HepG2 (cell line): ENCODE data around the gene DNAAF3. TPM values are rescaled to one million over a fixed set of nuclear protein-coding genes. Genes with fewer than 3 reads are reported as not detected.
A peak's percentile ranks its signal among the peaks of the same experiment; 100 is the strongest.

Experiments used
- ATAD3A ChIP-seq: sonication (generic); formaldehyde crosslinking; IDR thresholded peaks from 2 replicates; pipeline ENCODE4 v1.4.0; 2020; ENCODE audit warnings: missing genetic modification reagents
- BRCA1 ChIP-seq: sonication (generic); formaldehyde crosslinking; IDR thresholded peaks from 2 replicates; pipeline ENCODE4 v1.4.0; 2020; ENCODE audit warnings: missing genetic modification reagents
- ESRRA ChIP-seq: sonication (generic); formaldehyde crosslinking; IDR thresholded peaks from 2 replicates; pipeline ENCODE4 v1.5.1; 2020; ENCODE audit warnings: mild to moderate bottlenecking, low read depth, missing genetic modification reagents
- FOSL2 ChIP-seq: sonication (generic); formaldehyde crosslinking; IDR thresholded peaks from 2 replicates; pipeline ENCODE4 v1.4.0; 2020; ENCODE audit warnings: missing genetic modification reagents
- ZBTB33 ChIP-seq: sonication (generic); formaldehyde crosslinking; IDR thresholded peaks from 2 replicates; pipeline ENCODE4 v1.4.0; 2020; ENCODE audit warnings: missing genetic modification reagents
- ZBTB7B ChIP-seq: sonication (generic); formaldehyde crosslinking; IDR thresholded peaks from 2 replicates; pipeline ENCODE4 v1.4.0; 2020; ENCODE audit warnings: missing genetic modification reagents
- ZHX1 ChIP-seq: sonication (generic); formaldehyde crosslinking; IDR thresholded peaks from 2 replicates; pipeline ENCODE4 v1.8.1; 2022; ENCODE audit warnings: low read depth, mild to moderate bottlenecking, missing genetic modification reagents
- ZMYM2 ChIP-seq: sonication (generic); formaldehyde crosslinking; IDR thresholded peaks from 2 replicates; pipeline ENCODE4 v1.8.0; 2022; ENCODE audit warnings: mild to moderate bottlenecking, missing genetic modification reagents
- ZNF24 ChIP-seq: fragments of 450-650 bp; IDR thresholded peaks from 2 replicates; pipeline ENCODE4 v1.6.1; 2017; ENCODE audit warnings: antibody characterized with exemption, mild to moderate bottlenecking
- ZNF580 ChIP-seq: IDR thresholded peaks from 2 replicates; pipeline ENCODE4 v1.6.1; 2016; ENCODE audit warnings: low read depth, borderline replicate concordance
- ZNF740 ChIP-seq: sonication (generic); formaldehyde crosslinking; IDR thresholded peaks from 2 replicates; pipeline ENCODE4 v1.4.0; 2020; ENCODE audit warnings: missing genetic modification reagents
- ZSCAN22 ChIP-seq: sonication (generic); formaldehyde crosslinking; IDR thresholded peaks from 2 replicates; pipeline ENCODE4 v1.4.0; 2020; ENCODE audit warnings: mild to moderate bottlenecking, missing genetic modification reagents
- polyA plus RNA-seq, 8 experiments: library from polyadenylated mRNA; depleted of rRNA in 3 of 8; stranded (reverse) in 7 of 8; unstranded in 1 of 8; fragments of >200 nt; fragmentation: Illumina TruSeq in 4 of 8; extraction: Trizol in 4 of 8; gene quantifications; 2 replicates each; pipeline versions ENCODE4 v1.2.1 to v1.2.3, GENCODE V29; 2011 to 2016; ENCODE audit warnings: low read depth in 4 of 8, missing spikeins in 1 of 8, mixed read lengths in 1 of 8; ENCODE audit not compliant: insufficient read depth in 1 of 8
- total RNA-seq, 5 experiments: library from RNA; depleted of rRNA; stranded (reverse); fragments of >200 nt; fragmentation: Illumina TruSeq; extraction: Trizol; gene quantifications; 2 replicates each; pipeline ENCODE4 v1.2.3, GENCODE V29; 2016; ENCODE audit warnings: low read depth in 1 of 5
- TF ChIP-seq, protein P1 (sequence below): IDR thresholded peaks from 2 replicates; pipeline ENCODE4 v1.6.1; 2016
- TF ChIP-seq, protein P2 (sequence below): sonication (generic); formaldehyde crosslinking; IDR thresholded peaks from 2 replicates; pipeline ENCODE4 v1.9.0; 2021; ENCODE audit warnings: missing genetic modification reagents, borderline replicate concordance
- TF ChIP-seq, protein P3 (sequence below), 2 experiments: sonication (generic) in 1 of 2; formaldehyde crosslinking in 1 of 2; IDR thresholded peaks; 2 replicates each; pipeline versions ENCODE4 v1.4.0 to v1.6.1; 2018 to 2020; ENCODE audit warnings: missing genetic modification reagents in 2 of 2, borderline replicate concordance in 1 of 2, low read depth in 1 of 2, mild to moderate bottlenecking in 1 of 2, missing biosample characterization in 1 of 2

Gene DNAAF3
- total and polyA plus RNA-seq, 2 of the 13 experiments (the other 11 are each of a cell fraction or from before 2014, with no cell fraction given) = 0.30 to 0.40 TPM

DNA sequence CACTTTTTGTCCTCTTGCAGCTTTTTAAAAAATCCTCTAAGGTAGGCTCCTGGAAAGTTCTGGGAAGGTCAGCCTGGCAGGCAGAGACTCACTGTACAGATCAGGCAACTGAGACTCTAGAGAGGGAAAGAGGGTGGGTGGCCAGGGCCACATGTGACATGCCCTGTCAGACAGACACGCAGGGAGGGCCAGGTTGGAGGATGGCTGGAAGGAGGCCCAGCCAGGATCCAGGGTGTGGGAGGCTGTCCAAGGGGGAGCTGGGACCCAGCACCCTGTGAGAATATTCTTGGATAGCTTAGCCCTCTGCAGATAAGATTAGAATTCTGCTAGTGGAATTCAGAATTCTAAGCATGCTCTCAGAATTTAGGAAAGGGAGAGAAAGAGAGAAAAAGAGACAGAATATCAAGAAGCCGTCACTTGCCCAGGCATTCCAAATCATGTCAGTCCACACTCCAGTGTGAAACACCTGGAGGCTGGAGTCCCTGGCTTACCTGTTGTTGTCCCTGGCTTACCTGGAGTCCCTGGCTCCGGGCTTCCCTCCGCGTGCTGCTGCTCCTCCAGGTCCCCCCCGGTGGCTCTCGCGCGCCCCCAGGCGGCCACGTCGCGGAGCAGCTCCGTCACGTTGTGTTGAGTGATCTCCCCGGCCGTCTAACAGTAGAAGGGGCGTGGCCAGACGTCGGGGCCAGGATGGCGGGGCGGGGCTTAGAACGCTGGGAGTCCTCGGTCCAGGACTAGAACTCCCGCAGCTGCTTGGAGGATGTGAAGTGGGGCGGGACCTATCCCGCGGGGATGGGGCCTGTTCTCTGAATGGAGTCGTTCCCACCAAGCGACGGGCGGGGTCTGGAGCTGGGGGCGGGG lies 6.1 kb downstream of the DNAAF3 start (continued):
- TF ChIP-seq ZHX1 = no peak
- no peak for TF ChIP-seq ESRRA (CRISPR knock-in tag)
- no peak for TF ChIP-seq ZNF580
- TF ChIP-seq ZMYM2 (CRISPR knock-in tag) = peak; percentile 77; the same call in 1 of the 2 replicates
- TF ChIP-seq ZNF740 (CRISPR knock-in tag) = peak; percentile 66; the same call in 1 of the 2 replicates
- TF ChIP-seq, protein P1, sequence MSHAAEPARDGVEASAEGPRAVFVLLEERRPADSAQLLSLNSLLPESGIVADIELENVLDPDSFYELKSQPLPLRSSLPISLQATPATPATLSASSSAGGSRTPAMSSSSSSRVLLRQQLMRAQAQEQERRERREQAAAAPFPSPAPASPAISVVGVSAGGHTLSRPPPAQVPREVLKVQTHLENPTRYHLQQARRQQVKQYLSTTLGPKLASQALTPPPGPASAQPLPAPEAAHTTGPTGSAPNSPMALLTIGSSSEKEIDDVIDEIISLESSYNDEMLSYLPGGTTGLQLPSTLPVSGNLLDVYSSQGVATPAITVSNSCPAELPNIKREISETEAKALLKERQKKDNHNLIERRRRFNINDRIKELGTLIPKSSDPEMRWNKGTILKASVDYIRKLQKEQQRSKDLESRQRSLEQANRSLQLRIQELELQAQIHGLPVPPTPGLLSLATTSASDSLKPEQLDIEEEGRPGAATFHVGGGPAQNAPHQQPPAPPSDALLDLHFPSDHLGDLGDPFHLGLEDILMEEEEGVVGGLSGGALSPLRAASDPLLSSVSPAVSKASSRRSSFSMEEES (CRISPR knock-in tag) = 0 out of 2 replicates have a peak, but pooled peaks have one; percentile 34
- TF ChIP-seq BRCA1 = no peak
- TF ChIP-seq, protein P2, sequence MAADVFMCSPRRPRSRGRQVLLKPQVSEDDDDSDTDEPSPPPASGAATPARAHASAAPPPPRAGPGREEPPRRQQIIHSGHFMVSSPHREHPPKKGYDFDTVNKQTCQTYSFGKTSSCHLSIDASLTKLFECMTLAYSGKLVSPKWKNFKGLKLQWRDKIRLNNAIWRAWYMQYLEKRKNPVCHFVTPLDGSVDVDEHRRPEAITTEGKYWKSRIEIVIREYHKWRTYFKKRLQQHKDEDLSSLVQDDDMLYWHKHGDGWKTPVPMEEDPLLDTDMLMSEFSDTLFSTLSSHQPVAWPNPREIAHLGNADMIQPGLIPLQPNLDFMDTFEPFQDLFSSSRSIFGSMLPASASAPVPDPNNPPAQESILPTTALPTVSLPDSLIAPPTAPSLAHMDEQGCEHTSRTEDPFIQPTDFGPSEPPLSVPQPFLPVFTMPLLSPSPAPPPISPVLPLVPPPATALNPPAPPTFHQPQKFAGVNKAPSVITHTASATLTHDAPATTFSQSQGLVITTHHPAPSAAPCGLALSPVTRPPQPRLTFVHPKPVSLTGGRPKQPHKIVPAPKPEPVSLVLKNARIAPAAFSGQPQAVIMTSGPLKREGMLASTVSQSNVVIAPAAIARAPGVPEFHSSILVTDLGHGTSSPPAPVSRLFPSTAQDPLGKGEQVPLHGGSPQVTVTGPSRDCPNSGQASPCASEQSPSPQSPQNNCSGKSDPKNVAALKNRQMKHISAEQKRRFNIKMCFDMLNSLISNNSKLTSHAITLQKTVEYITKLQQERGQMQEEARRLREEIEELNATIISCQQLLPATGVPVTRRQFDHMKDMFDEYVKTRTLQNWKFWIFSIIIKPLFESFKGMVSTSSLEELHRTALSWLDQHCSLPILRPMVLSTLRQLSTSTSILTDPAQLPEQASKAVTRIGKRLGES (CRISPR knock-in tag) = no peak
- TF ChIP-seq FOSL2 (CRISPR knock-in tag) = peak; percentile 42; the same call in 1 of the 2 replicates
- peak; percentile 58; the same call in 1 of the 2 replicates for TF ChIP-seq ZBTB33 (CRISPR knock-in tag)
- TF ChIP-seq, protein P3, sequence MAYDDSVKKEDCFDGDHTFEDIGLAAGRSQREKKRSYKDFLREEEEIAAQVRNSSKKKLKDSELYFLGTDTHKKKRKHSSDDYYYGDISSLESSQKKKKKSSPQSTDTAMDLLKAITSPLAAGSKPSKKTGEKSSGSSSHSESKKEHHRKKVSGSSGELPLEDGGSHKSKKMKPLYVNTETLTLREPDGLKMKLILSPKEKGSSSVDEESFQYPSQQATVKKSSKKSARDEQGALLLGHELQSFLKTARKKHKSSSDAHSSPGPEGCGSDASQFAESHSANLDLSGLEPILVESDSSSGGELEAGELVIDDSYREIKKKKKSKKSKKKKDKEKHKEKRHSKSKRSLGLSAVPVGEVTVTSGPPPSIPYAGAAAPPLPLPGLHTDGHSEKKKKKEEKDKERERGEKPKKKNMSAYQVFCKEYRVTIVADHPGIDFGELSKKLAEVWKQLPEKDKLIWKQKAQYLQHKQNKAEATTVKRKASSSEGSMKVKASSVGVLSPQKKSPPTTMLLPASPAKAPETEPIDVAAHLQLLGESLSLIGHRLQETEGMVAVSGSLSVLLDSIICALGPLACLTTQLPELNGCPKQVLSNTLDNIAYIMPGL (CRISPR knock-in tag; IDR thresholded peaks at IDR 0.05; ENCODE audit: borderline replicate concordance in 1 of 2, low read depth in 1 of 2) = peak; percentile 61 to 82; a peak in 3 of 4 replicates
- no peak for TF ChIP-seq ZBTB7B
- TF ChIP-seq ZSCAN22 (CRISPR knock-in tag) = peak; percentile 55; the same call in 1 of the 2 replicates
- TF ChIP-seq ATAD3A = no peak
- TF ChIP-seq ZNF24 = no peak
